Ascending aorta (tissue), 2 donors: ENCODE results near the gene KANK4. TPM values are rescaled to one million over a fixed set of nuclear protein-coding genes. Genes with fewer than 3 reads are reported as not detected.

Experiments
- DNase-seq, 2 donors: peaks; one replicate each; pipeline ENCODE4 v3.0.0-alpha.2; 2019; ENCODE audit warnings: low spot score in 2 of 2
- H3K27ac ChIP-seq, 2 donors: fragments of 200-600 bp; sonication (generic); one replicate each; pipeline ENCODE4 v1.5.1; 2016 to 2017; ENCODE audit warnings: mild to moderate bottlenecking in 1 of 2
- H3K27me3 ChIP-seq: fragments of 200-600 bp; sonication (generic); one replicate; pipeline ENCODE4 v1.5.1; 2017
- H3K36me3 ChIP-seq, 2 donors: fragments of 200-600 bp; sonication (generic); one replicate each; pipeline ENCODE4 v1.5.1; 2016
- H3K4me1 ChIP-seq, 2 donors: fragments of 200-600 bp; sonication (generic); one replicate each; pipeline ENCODE4 v1.5.1; 2016 to 2017; ENCODE audit warnings: mild to moderate bottlenecking in 1 of 2
- H3K4me3 ChIP-seq, 2 donors: fragments of 200-600 bp; sonication (generic); one replicate each; pipeline ENCODE4 v1.5.1; 2016 to 2017; ENCODE audit warnings: mild to moderate bottlenecking in 1 of 2
- H3K9me3 ChIP-seq, 2 donors: fragments of 200-600 bp; sonication (generic); one replicate each; pipeline ENCODE4 v1.5.1; 2016
- CTCF ChIP-seq, 3 experiments: fragments of 200-600 bp in 2 of 3; fragments of 450-650 bp in 1 of 3; sonication (generic) in 2 of 3; IDR thresholded peaks; one replicate each; pipeline ENCODE4 v1.5.1; 2016 to 2019; ENCODE audit warnings: antibody characterized with exemption in 3 of 3, mild to moderate bottlenecking in 1 of 3, moderate library complexity in 1 of 3
- intact Hi-C: fragments of 100-400 bp; cut with DNase I; formaldehyde crosslinking; loops from one replicate; pipeline ENCODE4 v1.15.1; 2023
- total RNA-seq: library from RNA; depleted of rRNA; stranded (reverse); fragments of >200 nt; gene quantifications from one replicate; pipeline ENCODE4 v1.1.0, GENCODE V29; 2016

The KANK4 gene
- total RNA-seq, 1 donor from 2014 or later: not detected

- Histone ChIP-seq H3K27ac (no peak overlapping the region), H3K4me3 (no peak overlapping the region), H3K4me1 (no peaks in the 10 kb centered on the region), H3K9me3 (no peaks in the 10 kb centered on the region), H3K36me3 (no peaks in the 10 kb centered on the region), H3K27me3 (no peaks in the 10 kb centered on the region)
- no peak for TF ChIP-seq CTCF (IDR thresholded peaks at IDR 0.05)
- intact Hi-C loops: no loop called here
- DNase-seq: no peak
Measured at GRCh38 chr1:62294261-62294660, 25.0 kb downstream of the KANK4 start.

- Histone ChIP-seq H3K27me3 (no peaks in the 10 kb centered on the region), H3K27ac (no peak overlapping the region), H3K9me3 (no peaks in the 10 kb centered on the region), H3K36me3 (no peaks in the 10 kb centered on the region), H3K4me3 (no peak overlapping the region), H3K4me1 (no peaks in the 10 kb centered on the region)
- no peak for DNase-seq
- no peak for TF ChIP-seq CTCF (IDR thresholded peaks at IDR 0.05)
- intact Hi-C loops: no loop called here
Measured at GRCh38 chr1:62288662-62289061, 30.6 kb downstream of the KANK4 start.

- no peak for DNase-seq
- no peaks in the 10 kb centered on the region for H3K9me3 ChIP-seq
- no peaks in the 10 kb centered on the region for H3K4me1 ChIP-seq
- TF ChIP-seq CTCF (IDR thresholded peaks at IDR 0.05): no peak
- H3K4me3 ChIP-seq: no peak overlapping the region
- H3K27ac ChIP-seq: no peak overlapping the region
- no peaks in the 10 kb centered on the region for H3K27me3 ChIP-seq
- H3K36me3 ChIP-seq: no peaks in the 10 kb centered on the region
- intact Hi-C loops: no loop called here
Measured at GRCh38 chr1:62288224-62288623, 31.0 kb downstream of the KANK4 start.

- intact Hi-C loops: no loop called here
- Histone ChIP-seq H3K27me3 (no peaks in the 10 kb centered on the region), H3K4me3 (no peak overlapping the region)
Measured at GRCh38 chr1:62286786-62287224, 32.4 kb downstream of the KANK4 start.

GRCh38 chr1:62285984-62286785, 33.0 kb downstream of the KANK4 start:
- H3K9me3 ChIP-seq: no peaks in the 10 kb centered on the region
- no peak overlapping the region for H3K4me3 ChIP-seq
- TF ChIP-seq CTCF (IDR thresholded peaks at IDR 0.05): no peak
- intact Hi-C loops: no loop called here
- no peaks in the 10 kb centered on the region for H3K36me3 ChIP-seq
- DNase-seq: no peak
- H3K27me3 ChIP-seq: no peaks in the 10 kb centered on the region
- no peak overlapping the region for H3K27ac ChIP-seq
- H3K4me1 ChIP-seq: no peaks in the 10 kb centered on the region

More at GRCh38 chr1:62286786-62287224, 32.4 kb downstream of the KANK4 start:
- Histone ChIP-seq H3K36me3 (no peaks in the 10 kb centered on the region), H3K27ac (no peak overlapping the region), H3K9me3 (no peaks in the 10 kb centered on the region), H3K4me1 (no peaks in the 10 kb centered on the region)
- TF ChIP-seq CTCF (IDR thresholded peaks at IDR 0.05): no peak
- DNase-seq: no peak
